ENCODE data around the gene FYN. TPM values are rescaled to one million over a fixed set of nuclear protein-coding genes. Genes with fewer than 3 reads are reported as not detected.

Gene FYN
- total RNA-seq, 1 donor from 2014 or later: 525 TPM

GRCh38 chr6:111812060-111813038 is 60.9 kb downstream of the FYN start:
- Mint-ChIP-seq H3K27ac (ENCODE audit: unreplicated experiment) (peak overlapping the region; percentile 91), H3K27me3 (ENCODE audit: unreplicated experiment) (peaks cover 7% of the 10 kb centered on the region), H3K4me3 (ENCODE audit: unreplicated experiment) (peak overlapping the region; percentile 45), H3K4me1 (ENCODE audit: low read depth, unreplicated experiment) (peaks cover 70% of the 10 kb centered on the region), H3K9me3 (ENCODE audit: unreplicated experiment) (peaks cover 16% of the 10 kb centered on the region), H3K36me3 (ENCODE audit: unreplicated experiment) (no peaks in the 10 kb centered on the region)
- TF ChIP-seq CTCF (IDR thresholded peaks at IDR 0.05; ENCODE audit: partially characterized antibody, unreplicated experiment): no peak
- DNase-seq: peak; percentile 73

GRCh38 chr6:111810294-111811131 is 62.7 kb downstream of the FYN start:
- peaks cover 7% of the 10 kb centered on the region for H3K27me3 Mint-ChIP-seq (ENCODE audit: unreplicated experiment)
- no peak for DNase-seq
- no peak for TF ChIP-seq CTCF (IDR thresholded peaks at IDR 0.05; ENCODE audit: partially characterized antibody, unreplicated experiment)
- H3K27ac Mint-ChIP-seq (ENCODE audit: unreplicated experiment): peak overlapping the region; percentile 82
- peak overlapping the region; percentile 6 for H3K4me3 Mint-ChIP-seq (ENCODE audit: unreplicated experiment)
- peaks cover 16% of the 10 kb centered on the region for H3K9me3 Mint-ChIP-seq (ENCODE audit: unreplicated experiment)
- H3K4me1 Mint-ChIP-seq (ENCODE audit: low read depth, unreplicated experiment): peaks cover 75% of the 10 kb centered on the region
- no peaks in the 10 kb centered on the region for H3K36me3 Mint-ChIP-seq (ENCODE audit: unreplicated experiment)

DNA sequence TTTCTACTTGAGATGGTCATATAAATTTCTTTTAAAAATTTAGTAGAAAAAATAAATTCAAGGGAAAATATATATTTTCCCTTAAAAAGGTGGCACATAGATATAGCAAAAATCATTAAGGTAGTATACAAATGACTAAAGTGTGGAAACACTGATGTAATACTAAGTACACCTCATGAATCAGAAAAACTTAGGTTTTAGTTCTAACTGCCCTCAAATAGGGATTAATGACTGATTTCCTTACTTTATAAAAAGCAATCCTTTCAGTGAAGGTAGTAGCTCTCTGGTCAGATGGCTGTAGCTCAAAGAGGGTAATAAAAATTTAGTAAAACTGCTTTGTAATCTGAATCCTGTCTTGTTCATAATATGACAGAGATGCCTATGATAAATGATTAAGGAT is 63.5 kb downstream of the FYN start:
- DNase-seq: no peak
- H3K4me3 Mint-ChIP-seq (ENCODE audit: unreplicated experiment): no peak overlapping the region
- TF ChIP-seq CTCF (IDR thresholded peaks at IDR 0.05; ENCODE audit: partially characterized antibody, unreplicated experiment): no peak
- no peaks in the 10 kb centered on the region for H3K36me3 Mint-ChIP-seq (ENCODE audit: unreplicated experiment)
- H3K27ac Mint-ChIP-seq (ENCODE audit: unreplicated experiment): peak overlapping the region; percentile 82
- peaks cover 7% of the 10 kb centered on the region for H3K27me3 Mint-ChIP-seq (ENCODE audit: unreplicated experiment)
- H3K9me3 Mint-ChIP-seq (ENCODE audit: unreplicated experiment): peaks cover 16% of the 10 kb centered on the region
- peaks cover 76% of the 10 kb centered on the region for H3K4me1 Mint-ChIP-seq (ENCODE audit: low read depth, unreplicated experiment)

- Mint-ChIP-seq H3K27me3 (ENCODE audit: unreplicated experiment) (peaks cover 7% of the 10 kb centered on the region), H3K27ac (ENCODE audit: unreplicated experiment) (no peak overlapping the region), H3K4me1 (ENCODE audit: low read depth, unreplicated experiment) (peaks cover 80% of the 10 kb centered on the region), H3K36me3 (ENCODE audit: unreplicated experiment) (no peaks in the 10 kb centered on the region), H3K4me3 (ENCODE audit: unreplicated experiment) (no peak overlapping the region), H3K9me3 (ENCODE audit: unreplicated experiment) (peaks cover 16% of the 10 kb centered on the region)
- no peak for DNase-seq
- no peak for TF ChIP-seq CTCF (IDR thresholded peaks at IDR 0.05; ENCODE audit: partially characterized antibody, unreplicated experiment)
These were observed 64.0 kb downstream of the FYN start for GRCh38 chr6:111809264-111809663.
